K562 (cell line): ENCODE measurements around the gene ELK1. TPM values are rescaled to one million over a fixed set of nuclear protein-coding genes. Genes with fewer than 3 reads are reported as not detected.
A peak's percentile ranks its signal among the peaks of the same experiment; 100 is the strongest.
"Not testable (repeated sequence)": the region's sequence is repeated elsewhere in the genome, so short reads cannot be mapped to it uniquely, and the experiment has no call there.

Experiments used
- ATAC-seq: fragments of 200-7000 bp; cut with Tn5 transposase; 3 replicates; pipeline ENCODE4 v1.9.1; 2020; ENCODE audit warnings: moderate library complexity
- BruUV-seq: library from RNA; stranded (reverse); fragments of 400-500 nt; replicated peaks from 2 replicates; lab custom pipeline; 2021; lab: Mats Ljungman, UMichigan
- CTCF ChIA-PET: fragments of 300-600 bp; formaldehyde crosslinking; extraction: SDS; loops from one replicate; lab custom pipeline; 2021; ENCODE audit warnings: low intra/inter-chr PET ratio; lab: Yijun Ruan, JAX
- POLR2A ChIA-PET: fragments of 300-600, 350-650 bp; sonication (Branson Sonifier 250); formaldehyde crosslinking; extraction: SDS; loops from one replicate; lab custom pipeline; 2021; ENCODE audit warnings: antibody characterized with exemption, inconsistent platforms; lab: Yijun Ruan, JAX
- DNase-seq, 4 experiments: peaks; one replicate each; pipeline versions ENCODE4 v3.0.0 to v3.0.0-alpha.2; 2011 to 2018; ENCODE audit warnings: low spot score in 3 of 4, mixed read lengths in 3 of 4; ENCODE audit errors: extremely low read depth in 1 of 4
- FAIRE-seq: peaks from 2 replicates; lab custom pipeline; 2011; peaks lifted over from hg19 to GRCh38; lab: Jason Lieb, UNC
- H2AFZ ChIP-seq: 2 replicates; pipeline ENCODE4 v1.6.0; 2011; ENCODE audit warnings: low read depth, low read length, control low read depth, inconsistent platforms
- H3K27ac ChIP-seq: fragments of 200-600 bp; 3 replicates; pipeline ENCODE4 v1.8.0; 2011; ENCODE audit warnings: low read depth, mild to moderate bottlenecking, control low read depth, inconsistent platforms, low read length, moderate library complexity, mixed read lengths; ENCODE audit errors: extremely low read depth
- H3K27me3 ChIP-seq, 2 experiments: fragments of 300-600 bp in 1 of 2; 2 replicates in 1 of 2; 3 replicates in 1 of 2; pipeline versions ENCODE4 v1.6.0 to v1.8.0; 2011; ENCODE audit warnings: inconsistent platforms in 2 of 2, low read length in 2 of 2, mild to moderate bottlenecking in 1 of 2, mixed read lengths in 1 of 2, moderate library complexity in 1 of 2; ENCODE audit not compliant: control insufficient read depth in 2 of 2, insufficient read depth in 2 of 2
- H3K36me3 ChIP-seq: fragments of 300-600 bp; 3 replicates; pipeline ENCODE4 v1.8.0; 2011; ENCODE audit warnings: mild to moderate bottlenecking, low read length, inconsistent platforms; ENCODE audit not compliant: control insufficient read depth, insufficient read depth
- H3K4me1 ChIP-seq, 2 experiments: fragments of 200-600 bp in 1 of 2; replicated peaks in 1 of 2; 2 replicates in 1 of 2; 3 replicates in 1 of 2; pipeline versions ENCODE4 v1.5.1 to v1.8.0; 2011; ENCODE audit warnings: inconsistent platforms in 2 of 2, low read length in 2 of 2, mild to moderate bottlenecking in 1 of 2, mixed read lengths in 1 of 2, moderate library complexity in 1 of 2; ENCODE audit not compliant: control insufficient read depth in 2 of 2, insufficient read depth in 2 of 2
- H3K4me2 ChIP-seq: 2 replicates; pipeline ENCODE4 v1.6.1; 2011; ENCODE audit warnings: low read length, control low read depth, inconsistent platforms, mixed read lengths; ENCODE audit not compliant: insufficient read depth
- H3K4me3 ChIP-seq: fragments of 200-600 bp; sonication (generic), shearing (Covaris generic); 2 replicates; pipeline ENCODE4 v1.5.1; 2016; ENCODE audit warnings: control low read depth, inconsistent platforms
- H3K79me2 ChIP-seq: fragments of 200-600 bp; 3 replicates; pipeline ENCODE4 v1.8.0; 2011; ENCODE audit warnings: low read length, inconsistent platforms; ENCODE audit not compliant: control insufficient read depth, insufficient read depth
- H3K9ac ChIP-seq, 2 experiments: 2 replicates each; pipeline versions ENCODE4 v1.6.0 to v1.6.1; 2011; ENCODE audit warnings: low read depth in 2 of 2, low read length in 2 of 2, control low read depth in 1 of 2, inconsistent platforms in 1 of 2, mild to moderate bottlenecking in 1 of 2, mixed read lengths in 1 of 2; ENCODE audit not compliant: insufficient read depth in 1 of 2
- H3K9me1 ChIP-seq: one replicate; pipeline ENCODE4 v1.6.0; 2011; ENCODE audit warnings: inconsistent platforms, mild to moderate bottlenecking, low read length, moderate library complexity; ENCODE audit not compliant: control insufficient read depth, insufficient read depth
- H3K9me3 ChIP-seq: replicated peaks from 2 replicates; pipeline ENCODE4 v1.5.1; 2011; ENCODE audit warnings: low read depth, low read length, inconsistent platforms; ENCODE audit not compliant: control insufficient read depth, insufficient read depth
- H4K20me1 ChIP-seq: replicated peaks from 2 replicates; pipeline ENCODE4 v1.6.1; 2011; ENCODE audit warnings: low read length, inconsistent platforms, mixed read lengths; ENCODE audit not compliant: control insufficient read depth, insufficient read depth
- MEIS2 ChIP-seq: fragments of 450-650 bp; IDR thresholded peaks from 2 replicates; pipeline ENCODE4 v1.6.1; 2014; ENCODE audit warnings: mild to moderate bottlenecking; ENCODE audit not compliant: partially characterized antibody
- WGBS: fragments of 100-300 bp; shearing (Covaris generic); methylation state at CpG from one replicate; pipeline ENCODE4 v1.1.6; 2016; ENCODE audit warnings: low coverage, mixed read lengths; ENCODE audit not compliant: insufficient coverage; ENCODE audit errors: missing lambda C conversion rate; 5-methylcytosine and 5-hydroxymethylcytosine counted together
- in situ Hi-C: fragments of 300-500 bp; cut with MboI; formaldehyde crosslinking; loops from 4 replicates; pipeline ENCODE4 v1.15.0; 2018; ENCODE audit warnings: inconsistent platforms, mixed read lengths
- intact Hi-C: fragments of 100-400 bp; cut with micrococcal nuclease; formaldehyde crosslinking; loops from 2 replicates; pipeline ENCODE4 v1.14.2; 2022
- polyA plus RNA-seq, 8 experiments: library from polyadenylated mRNA; depleted of rRNA in 4 of 8; stranded (reverse) in 5 of 8; unstranded in 3 of 8; fragments of >200 nt; fragmentation: Nextera tagmentation in 2 of 8; fragmentation: Illumina TruSeq in 1 of 8; extraction: Ambion mirVana in 2 of 8; extraction: Trizol in 1 of 8; gene quantifications; 2 replicates each; pipeline versions ENCODE4 v1.2.1 to v1.2.3, GENCODE V29; 2011 to 2014; ENCODE audit warnings: inconsistent platforms in 1 of 8, missing spikeins in 1 of 8
- total RNA-seq, 7 experiments: library from RNA; depleted of rRNA in 6 of 7; stranded (reverse); fragments of >200 nt in 6 of 7; fragmentation: Illumina TruSeq in 2 of 7; extraction: Trizol in 2 of 7; gene quantifications; 2 replicates each; pipeline versions ENCODE4 v1.2.1 to v1.2.3, GENCODE V29; 2011 to 2021; ENCODE audit warnings: low replicate concordance in 1 of 7
- TF ChIP-seq, protein P1 (sequence below): fragments of 450-650 bp; IDR thresholded peaks from 2 replicates; pipeline ENCODE4 v1.6.1; 2016
- TF ChIP-seq, protein P2 (sequence below), 2 experiments: IDR thresholded peaks in 1 of 2; conservative IDR thresholded peaks in 1 of 2; 2 replicates each; pipeline ENCODE4 v1.6.1; 2016; ENCODE audit warnings: low read depth in 2 of 2, mild to moderate bottlenecking in 1 of 2, missing compliant biosample characterization in 1 of 2, missing genetic modification characterization in 1 of 2, moderate library complexity in 1 of 2

Gene ELK1
- total and polyA plus RNA-seq, 9 of the 15 experiments (the other 6 are each of a cell fraction or from before 2014, with no cell fraction given): 4.4 to 74.9 (median 26.5) TPM

GRCh38 chrX:47665797-47666196, 15.4 kb upstream of the ELK1 start:
- intact Hi-C loops, H3K27me3 ChIP-seq, H2AFZ ChIP-seq, BruUV-seq, H3K9me3 ChIP-seq, H3K9ac ChIP-seq, H3K27ac ChIP-seq, H3K4me3 ChIP-seq, DNase-seq, POLR2A ChIA-PET, H3K9me1 ChIP-seq, ATAC-seq, H3K36me3 ChIP-seq: not testable (repeated sequence)
- peaks cover 10 to 49% of the 10 kb centered on the region in 2 experiments for H3K4me1 ChIP-seq
- peak; percentile 78 for TF ChIP-seq MEIS2
- TF ChIP-seq, protein P1, sequence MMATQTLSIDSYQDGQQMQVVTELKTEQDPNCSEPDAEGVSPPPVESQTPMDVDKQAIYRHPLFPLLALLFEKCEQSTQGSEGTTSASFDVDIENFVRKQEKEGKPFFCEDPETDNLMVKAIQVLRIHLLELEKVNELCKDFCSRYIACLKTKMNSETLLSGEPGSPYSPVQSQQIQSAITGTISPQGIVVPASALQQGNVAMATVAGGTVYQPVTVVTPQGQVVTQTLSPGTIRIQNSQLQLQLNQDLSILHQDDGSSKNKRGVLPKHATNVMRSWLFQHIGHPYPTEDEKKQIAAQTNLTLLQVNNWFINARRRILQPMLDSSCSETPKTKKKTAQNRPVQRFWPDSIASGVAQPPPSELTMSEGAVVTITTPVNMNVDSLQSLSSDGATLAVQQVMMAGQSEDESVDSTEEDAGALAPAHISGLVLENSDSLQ: peak; percentile 62
- TF ChIP-seq, protein P2, sequence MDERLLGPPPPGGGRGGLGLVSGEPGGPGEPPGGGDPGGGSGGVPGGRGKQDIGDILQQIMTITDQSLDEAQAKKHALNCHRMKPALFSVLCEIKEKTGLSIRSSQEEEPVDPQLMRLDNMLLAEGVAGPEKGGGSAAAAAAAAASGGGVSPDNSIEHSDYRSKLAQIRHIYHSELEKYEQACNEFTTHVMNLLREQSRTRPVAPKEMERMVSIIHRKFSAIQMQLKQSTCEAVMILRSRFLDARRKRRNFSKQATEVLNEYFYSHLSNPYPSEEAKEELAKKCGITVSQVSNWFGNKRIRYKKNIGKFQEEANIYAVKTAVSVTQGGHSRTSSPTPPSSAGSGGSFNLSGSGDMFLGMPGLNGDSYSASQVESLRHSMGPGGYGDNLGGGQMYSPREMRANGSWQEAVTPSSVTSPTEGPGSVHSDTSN (CRISPR knock-in tag; IDR thresholded peaks at IDR 0.05; ENCODE audit: low read depth): not testable (repeated sequence)
- TF ChIP-seq, protein P2 (tag; conservative IDR thresholded peaks at IDR 0.05; ENCODE audit: low read depth): peak; percentile 58
- TF ChIP-seq, all 486 proteins: peak for 3; not testable (repeated sequence) for 483
- FAIRE-seq, H4K20me1 ChIP-seq, in situ Hi-C loops, H3K4me2 ChIP-seq, H3K79me2 ChIP-seq, CTCF ChIA-PET: not testable (repeated sequence)
- WGBS: 56% methylated on average over 4 of the region's 4 CpGs
